HepG2 (cell line): Measurements from ENCODE around the gene COL18A1. TPM values are rescaled to one million over a fixed set of nuclear protein-coding genes. Genes with fewer than 3 reads are reported as not detected.
A peak's percentile ranks its signal among the peaks of the same experiment; 100 is the strongest.

Experiments
- ATAC-seq: fragments of 200-7000 bp; cut with Tn5 transposase; 3 replicates; pipeline ENCODE4 v1.9.1; 2020; ENCODE audit warnings: mild to moderate bottlenecking, moderate library complexity
- BruUV-seq: library from RNA; stranded (reverse); fragments of 400-500 nt; replicated peaks from 2 replicates; lab custom pipeline; 2021; lab: Mats Ljungman, UMichigan
- CTCF ChIA-PET: fragments of 300-600 bp; formaldehyde crosslinking; extraction: SDS; loops from one replicate; lab custom pipeline; 2021; ENCODE audit warnings: low total read pairs, inconsistent platforms, low intra/inter-chr PET ratio; lab: Yijun Ruan, JAX
- POLR2A ChIA-PET: fragments of 350-600 bp; sonication (Branson Sonifier 250); formaldehyde crosslinking; loops from one replicate; lab custom pipeline; 2020; ENCODE audit warnings: antibody characterized with exemption, inconsistent platforms; lab: Yijun Ruan, JAX
- DNase-seq: peaks from one replicate; pipeline ENCODE4 v3.0.0-alpha.2; 2015; ENCODE audit warnings: low spot score
- FAIRE-seq: peaks from 3 replicates; lab custom pipeline; 2011; peaks lifted over from hg19 to GRCh38; lab: Jason Lieb, UNC
- H2AFZ ChIP-seq: one replicate; pipeline ENCODE4 v1.6.1; 2011; ENCODE audit warnings: low read length, inconsistent platforms
- H3K27ac ChIP-seq: fragments of 300-600 bp; 3 replicates; pipeline ENCODE4 v1.8.0; 2011; ENCODE audit warnings: mixed run types, mild to moderate bottlenecking, mixed read lengths, low read length, inconsistent platforms; ENCODE audit not compliant: insufficient read depth; ENCODE audit errors: extremely low read length
- H3K27me3 ChIP-seq, 2 experiments: fragments of 200-600 bp in 1 of 2; 2 replicates in 1 of 2; 3 replicates in 1 of 2; pipeline versions ENCODE4 v1.6.0 to v1.8.0; 2011; ENCODE audit warnings: low read length in 2 of 2, mild to moderate bottlenecking in 2 of 2, moderate library complexity in 2 of 2, inconsistent platforms in 1 of 2; ENCODE audit not compliant: insufficient read depth in 2 of 2, control insufficient read depth in 1 of 2
- H3K36me3 ChIP-seq, 2 experiments: fragments of 200-600 bp in 1 of 2; replicated peaks in 1 of 2; 2 replicates in 1 of 2; 3 replicates in 1 of 2; pipeline versions ENCODE4 v1.5.1 to v1.8.0; 2011; ENCODE audit warnings: low read length in 2 of 2, inconsistent platforms in 1 of 2; ENCODE audit not compliant: insufficient read depth in 2 of 2, control insufficient read depth in 1 of 2
- H3K4me1 ChIP-seq: 2 replicates; pipeline ENCODE4 v1.5.1; 2012; ENCODE audit warnings: low read length, inconsistent platforms; ENCODE audit not compliant: insufficient read depth
- H3K4me2 ChIP-seq: 2 replicates; pipeline ENCODE4 v1.6.0; 2011; ENCODE audit warnings: low read depth, low read length, inconsistent platforms
- H3K4me3 ChIP-seq, 3 experiments: fragments of 200-600 bp in 1 of 3; sonication (generic), shearing (Covaris generic) in 1 of 3; replicated peaks in 1 of 3; 2 replicates each; pipeline ENCODE4 v1.5.1; 2011 to 2016; ENCODE audit warnings: low read length in 3 of 3, inconsistent platforms in 2 of 3, low read depth in 2 of 3, mild to moderate bottlenecking in 2 of 3, control low read depth in 1 of 3, mixed read lengths in 1 of 3; ENCODE audit not compliant: insufficient read depth in 1 of 3
- H3K79me2 ChIP-seq: one replicate; pipeline ENCODE4 v1.6.1; 2011; ENCODE audit warnings: low read length, inconsistent platforms; ENCODE audit not compliant: insufficient read depth
- H3K9ac ChIP-seq: 2 replicates; pipeline ENCODE4 v1.6.0; 2011; ENCODE audit warnings: mild to moderate bottlenecking, low read depth, low read length, inconsistent platforms; ENCODE audit not compliant: insufficient read depth
- H3K9me3 ChIP-seq: 2 replicates; pipeline ENCODE4 v1.5.1; 2012; ENCODE audit warnings: mild to moderate bottlenecking, low read length
- H4K20me1 ChIP-seq: 2 replicates; pipeline ENCODE4 v1.6.0; 2011; ENCODE audit warnings: inconsistent platforms, mild to moderate bottlenecking, low read length, moderate library complexity; ENCODE audit not compliant: insufficient read depth
- CTCF ChIP-seq: sonication (generic); formaldehyde crosslinking; IDR thresholded peaks from 2 replicates; pipeline ENCODE4 v1.5.0; 2020; ENCODE audit warnings: mild to moderate bottlenecking, missing genetic modification reagents, moderate library complexity
- GATAD2A ChIP-seq: IDR thresholded peaks from 2 replicates; pipeline ENCODE4 v1.6.1; 2016
- LCORL ChIP-seq, 2 experiments: fragments of 450-650 bp in 1 of 2; sonication (generic) in 1 of 2; formaldehyde crosslinking in 1 of 2; IDR thresholded peaks; 2 replicates each; pipeline versions ENCODE4 v1.5.0 to v1.6.1; 2017 to 2020; ENCODE audit warnings: antibody characterized with exemption in 1 of 2, missing genetic modification reagents in 1 of 2
- SMARCE1 ChIP-seq: fragments of 450-650 bp; IDR thresholded peaks from 2 replicates; pipeline ENCODE4 v1.6.1; 2017; ENCODE audit warnings: borderline replicate concordance
- TBX3 ChIP-seq: fragments of 450-650 bp; IDR thresholded peaks from 2 replicates; pipeline ENCODE4 v1.6.1; 2017; ENCODE audit warnings: antibody characterized with exemption, mild to moderate bottlenecking, inconsistent platforms, borderline replicate concordance
- TCF7L2 ChIP-seq: IDR thresholded peaks from 2 replicates; pipeline ENCODE4 v1.6.1; 2011; ENCODE audit warnings: mild to moderate bottlenecking, low read depth, low read length, moderate library complexity
- TEAD3 ChIP-seq: optimal IDR thresholded peaks from 2 replicates; pipeline ENCODE3; 2016; ENCODE audit warnings: borderline replicate concordance
- THAP8 ChIP-seq: sonication (generic); formaldehyde crosslinking; IDR thresholded peaks from 2 replicates; pipeline ENCODE4 v1.5.1; 2020; ENCODE audit warnings: missing genetic modification reagents, mild to moderate bottlenecking, borderline replicate concordance
- TOPORS ChIP-seq: sonication (generic); formaldehyde crosslinking; IDR thresholded peaks from 2 replicates; pipeline ENCODE4 v1.8.0; 2023; ENCODE audit warnings: mild to moderate bottlenecking, missing genetic modification reagents
- ZBTB4 ChIP-seq: sonication (generic); formaldehyde crosslinking; IDR thresholded peaks from 2 replicates; pipeline ENCODE4 v1.4.0; 2020; ENCODE audit warnings: missing genetic modification reagents, mild to moderate bottlenecking, borderline replicate concordance
- ZFYVE20 ChIP-seq: sonication (generic); formaldehyde crosslinking; IDR thresholded peaks from 2 replicates; pipeline ENCODE4 v1.8.0; 2023; ENCODE audit warnings: low read depth, mild to moderate bottlenecking, moderate library complexity, missing genetic modification reagents, borderline replicate concordance
- ZNF225 ChIP-seq: sonication (generic); formaldehyde crosslinking; IDR thresholded peaks from 2 replicates; pipeline ENCODE4 v1.4.0; 2020; ENCODE audit warnings: mild to moderate bottlenecking, missing genetic modification reagents
- ZNF513 ChIP-seq: sonication (generic); formaldehyde crosslinking; conservative IDR thresholded peaks from 2 replicates; pipeline ENCODE4 v1.5.0; 2020; ENCODE audit warnings: missing genetic modification reagents
- ZNF580 ChIP-seq: IDR thresholded peaks from 2 replicates; pipeline ENCODE4 v1.6.1; 2016; ENCODE audit warnings: low read depth, borderline replicate concordance
- ZNF782 ChIP-seq: sonication (generic); formaldehyde crosslinking; IDR thresholded peaks from 2 replicates; pipeline ENCODE4 v1.4.0; 2020; ENCODE audit warnings: missing genetic modification reagents, mild to moderate bottlenecking, borderline replicate concordance
- WGBS: methylation state at CpG from one replicate; pipeline ENCODE4 v1.1.6; 2017; ENCODE audit warnings: low lambda C conversion rate; 5-methylcytosine and 5-hydroxymethylcytosine counted together
- in situ Hi-C: cut with HindIII; loops from 2 replicates; pipeline ENCODE4 v1.10.0; 2017; ENCODE audit warnings: low pct_unique_long_range_greater_than_20kb; ENCODE audit not compliant: extremely low pct_ligation_motif_present
- intact Hi-C: fragments of 100-400 bp; cut with micrococcal nuclease; formaldehyde crosslinking; loops from one replicate; pipeline ENCODE4 v1.10.0; 2022; ENCODE audit not compliant: unreplicated experiment
- polyA plus RNA-seq, 8 experiments: library from polyadenylated mRNA; depleted of rRNA in 3 of 8; stranded (reverse) in 7 of 8; unstranded in 1 of 8; fragments of >200 nt; fragmentation: Illumina TruSeq in 4 of 8; extraction: Trizol in 4 of 8; gene quantifications; 2 replicates each; pipeline versions ENCODE4 v1.2.1 to v1.2.3, GENCODE V29; 2011 to 2016; ENCODE audit warnings: low read depth in 4 of 8, missing spikeins in 1 of 8, mixed read lengths in 1 of 8; ENCODE audit not compliant: insufficient read depth in 1 of 8
- total RNA-seq, 5 experiments: library from RNA; depleted of rRNA; stranded (reverse); fragments of >200 nt; fragmentation: Illumina TruSeq; extraction: Trizol; gene quantifications; 2 replicates each; pipeline ENCODE4 v1.2.3, GENCODE V29; 2016; ENCODE audit warnings: low read depth in 1 of 5

The COL18A1 gene
- total and polyA plus RNA-seq, 2 of the 13 experiments (the other 11 are each of a cell fraction or from before 2014, with no cell fraction given), result 79.0 to 102 TPM

GRCh38 chr21:45406801-45407628 is 2.0 kb downstream of the COL18A1 start:
- ChIA-PET POLR2A (interaction anchor here (0.9 to 8.9 kb wide), 7 partner anchors 17 to 98 kb away, joined by 4 to 210 read pairs (median 6); no protein-coding TSS in a partner anchor), CTCF (no interaction called here)
- H2AFZ ChIP-seq, result no peak overlapping the region
- FAIRE-seq (peak; percentile 49), DNase-seq (peak; percentile 51), ATAC-seq (no peak)
- peak overlapping the region; percentile 78 to 79 (median 79) for H3K4me3 ChIP-seq
- BruUV-seq, result TSS peak; percentile 65
- peaks cover 66% of the 10 kb centered on the region for H3K4me1 ChIP-seq
- H3K27ac ChIP-seq, result peak overlapping the region; percentile 80
- no peaks in the 10 kb centered on the region; a peak in 1 of 5 replicates for H3K36me3 ChIP-seq
- H3K9ac ChIP-seq, result peak overlapping the region; percentile 88
- H3K4me2 ChIP-seq, result peak overlapping the region; percentile 86
- H3K79me2 ChIP-seq, result peaks cover 59% of the 10 kb centered on the region
- WGBS, result 35% methylated on average over 16 of the region's 17 CpGs
- H3K9me3 ChIP-seq, result no peaks in the 10 kb centered on the region
- H3K27me3 ChIP-seq, result peaks cover 7 to 24% of the 10 kb centered on the region in 2 experiments; a peak in 4 of 5 replicates
- in situ Hi-C loops, result no loop called here
- intact Hi-C loops, result loop anchor here (2.0 to 10.0 kb wide), 3 partner anchors 26 to 112 kb away; no protein-coding TSS in a partner anchor
- H4K20me1 ChIP-seq, result peaks cover 21% of the 10 kb centered on the region
- TF ChIP-seq ZNF782 (CRISPR knock-in tag), result no peak
- TF ChIP-seq THAP8 (CRISPR knock-in tag), result no peak
- 0 out of 2 replicates have a peak, but pooled peaks have one; percentile 9 for TF ChIP-seq GATAD2A (CRISPR knock-in tag)
- no peak for TF ChIP-seq ZBTB4 (CRISPR knock-in tag)
- TF ChIP-seq ZFYVE20 (CRISPR knock-in tag), result no peak
- TF ChIP-seq TOPORS, result no peak
- TF ChIP-seq TBX3, result no peak
- TF ChIP-seq TCF7L2, result no peak
- TF ChIP-seq LCORL (IDR thresholded peaks at IDR 0.05), result no peak
- TF ChIP-seq LCORL (CRISPR knock-in tag; IDR thresholded peaks at IDR 0.05), result no peak
- no peak for TF ChIP-seq ZNF225 (CRISPR knock-in tag)
- TF ChIP-seq ZNF580 (CRISPR knock-in tag), result 0 out of 2 replicates have a peak, but pooled peaks have one; percentile 45
- peak; percentile 33 for TF ChIP-seq TEAD3 (CRISPR knock-in tag)
- TF ChIP-seq ZNF513 (CRISPR knock-in tag), result no peak
- no peak for TF ChIP-seq SMARCE1
- TF ChIP-seq CTCF (CRISPR knock-in tag), result peak; percentile 30; the same call in 1 of the 2 replicates
